HEK293T (cell line): Measurements from ENCODE around the gene DMD.

Experiments
- CTBP1 ChIP-seq: fragments of 450-650 bp; IDR thresholded peaks from 2 replicates; pipeline ENCODE4 v1.6.1; 2016; ENCODE audit warnings: borderline replicate concordance
- FOXA1 ChIP-seq: fragments of 450-650 bp; IDR thresholded peaks from 2 replicates; pipeline ENCODE4 v1.6.1; 2016; ENCODE audit warnings: mild to moderate bottlenecking
- FOXM1 ChIP-seq: fragments of 450-650 bp; IDR thresholded peaks from 2 replicates; pipeline ENCODE4 v1.6.1; 2017; ENCODE audit warnings: mild to moderate bottlenecking, borderline replicate concordance
- TARDBP ChIP-seq: fragments of 450-650 bp; IDR thresholded peaks from 2 replicates; pipeline ENCODE4 v1.6.1; 2016

GRCh38 chrX:31340587-31340986 lies 1870.8 kb downstream of the DMD start:
- no peak for TF ChIP-seq CTBP1
- TF ChIP-seq TARDBP = no peak
- TF ChIP-seq FOXM1 = no peak
- TF ChIP-seq FOXA1 = no peak
